Left forelimb (tissue), 1 donor: ENCODE measurements around the gene GCSH.
"Not testable (repeated sequence)": the region's sequence is repeated elsewhere in the genome, so short reads cannot be mapped to it uniquely, and the experiment has no call there.

Experiments
- DNase-seq: peaks from one replicate; pipeline ENCODE4 v3.0.0-alpha.2; 2018; ENCODE audit warnings: low spot score

GCSH gene

DNA sequence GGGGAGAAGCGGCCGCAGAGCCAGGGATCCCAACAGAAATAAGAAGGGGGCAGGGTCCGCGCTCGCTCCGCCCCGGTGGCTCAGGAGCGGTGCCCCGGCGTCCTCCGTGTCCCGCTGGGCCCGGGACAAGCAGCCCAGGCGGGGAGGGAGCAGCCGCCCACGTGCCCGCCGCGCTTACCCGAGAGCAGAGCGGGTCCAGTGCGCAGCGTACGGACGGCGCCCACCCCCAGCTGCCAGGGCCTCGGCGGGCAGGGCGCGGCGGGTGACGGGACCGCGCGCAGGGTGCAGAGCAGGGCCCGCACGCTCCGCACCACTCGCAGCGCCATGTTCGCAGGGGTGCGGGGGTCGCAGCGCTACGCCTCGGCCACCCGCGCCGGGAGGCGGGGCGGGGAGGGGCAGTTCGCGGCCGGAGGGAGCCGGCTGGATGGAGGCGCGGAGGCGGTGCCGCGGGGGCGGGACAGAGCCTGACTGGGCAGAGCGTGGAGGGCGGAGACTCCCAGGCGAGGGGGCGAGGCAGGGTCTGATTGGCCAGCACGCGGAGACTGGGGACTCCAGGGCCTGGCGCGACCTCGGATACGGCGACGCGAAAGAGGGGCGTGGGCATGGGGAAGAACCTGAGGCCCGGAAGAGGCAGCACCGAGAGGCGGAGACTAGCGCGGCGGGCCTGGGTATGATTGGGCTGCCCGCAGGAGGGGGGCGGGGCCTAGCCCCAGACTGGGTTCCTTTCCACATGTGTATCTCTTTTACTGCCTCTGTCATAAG, at the start of gene GCSH:
Gene GCSH, minus strand, starts transcription at position 443 of the 762 bp plus-strand sequence. Its CDS starts 117 bp downstream, at position 326.
- peak; percentile 99 for DNase-seq

DNA sequence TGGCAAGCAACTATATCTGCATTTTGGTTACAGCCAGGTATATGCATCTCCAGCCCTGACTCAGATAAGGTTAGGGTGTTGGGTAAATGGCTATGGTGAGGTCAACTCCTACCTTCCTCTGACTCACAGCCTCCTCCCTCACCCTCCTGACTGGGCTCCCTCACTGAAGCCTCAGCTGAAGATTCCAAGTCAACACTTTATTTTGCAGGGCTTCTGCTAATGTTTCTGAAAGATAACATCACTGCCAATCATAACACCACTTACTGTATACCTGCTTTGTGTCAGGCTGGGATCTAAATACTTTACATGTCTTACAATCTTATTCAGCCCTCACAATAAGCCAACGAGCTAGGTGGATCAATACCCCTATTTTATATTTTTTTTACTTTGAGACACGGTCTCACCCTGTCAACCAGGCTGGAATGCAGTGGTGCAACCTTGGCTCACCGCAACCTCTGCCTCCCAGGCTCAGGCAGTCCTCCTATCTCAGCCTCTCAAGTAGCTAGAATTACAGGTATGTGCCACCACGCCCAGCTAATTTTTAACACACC, 47.8 kb upstream of the GCSH start:
- DNase-seq = no peak

DNA sequence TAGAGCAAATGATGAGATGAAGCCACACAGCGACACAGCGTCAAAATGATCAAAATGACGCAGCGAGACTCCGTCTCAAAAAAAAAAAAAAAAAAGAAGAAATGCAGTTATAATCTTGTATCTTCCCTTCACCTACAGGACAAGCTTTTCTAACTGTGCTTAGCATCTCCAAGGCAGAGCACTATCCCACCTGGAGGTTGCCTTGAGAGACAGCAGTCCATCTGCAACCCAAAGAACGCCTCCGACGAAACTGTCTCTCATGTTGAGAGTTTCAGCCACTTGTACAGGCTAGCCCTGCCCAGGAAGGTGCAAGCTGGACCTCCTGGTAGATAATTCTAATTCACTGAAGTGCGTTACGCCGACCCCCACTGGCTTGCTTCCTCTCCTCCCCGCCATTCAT, 46.7 kb upstream of the GCSH start:
- no peak for DNase-seq

DNA sequence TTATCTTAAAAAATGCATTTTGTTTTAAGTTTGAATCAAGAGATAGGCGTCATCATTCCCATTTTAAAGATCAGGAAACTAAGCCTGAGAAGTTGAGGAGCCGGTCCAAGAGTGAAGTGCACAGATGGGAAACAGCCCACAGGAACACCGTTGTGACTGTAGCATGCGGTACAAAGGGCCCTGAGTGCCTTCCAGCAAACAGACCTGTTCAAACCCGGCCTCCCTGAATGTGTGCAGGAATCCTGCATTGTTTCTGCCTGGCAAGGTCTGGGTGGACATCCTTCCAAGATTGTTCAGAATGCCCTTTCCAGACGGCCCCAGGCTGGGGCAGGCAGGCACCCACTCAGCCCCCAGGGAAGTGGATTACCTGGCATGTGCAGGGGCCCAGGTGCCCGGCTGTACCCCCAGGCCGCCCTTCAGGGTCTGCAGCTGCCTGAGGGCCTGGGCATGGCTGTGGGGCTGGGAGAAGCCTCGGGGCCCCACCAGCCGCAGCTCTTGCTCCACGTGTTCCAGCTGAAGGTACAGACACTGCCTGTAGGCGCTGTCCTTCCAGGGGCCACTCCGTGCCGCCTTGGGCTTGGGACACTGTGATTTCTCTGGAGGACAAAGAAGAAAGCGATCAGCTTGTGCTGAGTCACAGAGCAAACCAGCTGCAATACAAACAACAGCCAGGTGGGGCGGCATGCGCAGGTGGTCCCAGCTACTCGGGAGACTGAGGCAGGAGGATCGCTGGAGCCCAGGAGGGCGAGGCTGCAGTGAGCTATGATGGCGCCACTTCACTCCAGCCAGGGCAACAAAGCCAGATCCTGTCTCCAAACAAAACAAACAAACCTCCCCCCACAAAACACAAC, 45.0 kb upstream of the GCSH start:
- DNase-seq = no peak

DNA sequence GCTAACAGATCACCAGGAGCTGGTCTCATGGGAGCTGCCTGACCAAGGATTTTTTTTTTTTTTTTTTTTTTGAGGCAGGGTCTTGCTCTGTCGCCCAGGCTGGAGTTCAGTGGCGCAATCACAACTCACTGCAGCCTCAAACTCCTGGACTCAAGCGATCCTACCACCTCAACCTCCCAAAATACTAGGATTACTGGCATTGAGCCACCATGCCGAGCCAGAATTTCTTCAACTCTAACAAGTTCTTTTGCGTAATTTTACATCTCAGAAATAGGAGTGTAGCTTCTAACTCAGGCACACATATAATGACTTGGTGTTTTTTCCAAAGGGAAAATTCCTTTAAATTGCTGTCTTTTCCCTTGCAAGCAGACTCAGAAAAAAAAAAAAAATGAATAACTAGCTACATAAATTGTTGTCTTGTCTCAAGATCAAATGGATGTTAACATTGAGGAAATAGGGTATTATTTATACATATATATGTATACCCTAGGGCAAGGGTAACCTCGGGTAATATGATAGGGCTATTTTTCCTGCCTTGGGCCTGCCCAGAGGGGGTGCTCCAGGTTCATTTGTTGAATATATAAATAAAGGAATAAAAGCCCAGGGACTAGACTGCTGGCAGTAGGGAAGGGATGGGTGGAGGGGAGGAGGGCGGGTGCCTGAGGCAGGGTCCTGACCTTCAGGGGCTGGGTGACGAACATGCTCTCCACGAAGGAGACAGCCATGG, 42.8 kb upstream of the GCSH start:
- DNase-seq = no peak

DNA sequence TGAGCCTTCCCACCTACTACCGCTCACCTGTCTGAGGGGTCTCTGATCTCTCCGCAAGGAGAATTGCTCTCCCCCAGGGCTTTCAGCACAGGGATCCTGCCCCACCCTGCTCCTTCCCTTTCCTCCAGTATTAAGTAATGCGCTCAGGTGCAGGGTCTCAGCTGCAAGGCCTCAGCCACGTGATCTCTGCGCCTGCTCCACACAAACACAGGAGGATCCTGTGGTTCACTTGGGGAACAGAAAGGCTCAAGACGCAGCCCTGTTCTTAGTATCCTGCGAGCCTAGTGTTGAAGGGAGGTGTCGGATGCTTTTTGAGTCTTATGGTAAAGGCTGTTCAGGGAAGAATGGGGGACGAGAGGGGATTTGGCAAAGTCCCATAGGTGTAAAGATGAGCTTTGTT, 41.6 kb upstream of the GCSH start:
- no peak for DNase-seq

- DNase-seq = no peak
Measured at GRCh38 chr16:81136390-81137335, 40.5 kb upstream of the GCSH start.

GRCh38 chr16:81130126-81130525, 33.9 kb upstream of the GCSH start:
- no peak for DNase-seq

- DNase-seq = no peak
Measured at GRCh38 chr16:81128726-81129524, 32.7 kb upstream of the GCSH start.

DNA sequence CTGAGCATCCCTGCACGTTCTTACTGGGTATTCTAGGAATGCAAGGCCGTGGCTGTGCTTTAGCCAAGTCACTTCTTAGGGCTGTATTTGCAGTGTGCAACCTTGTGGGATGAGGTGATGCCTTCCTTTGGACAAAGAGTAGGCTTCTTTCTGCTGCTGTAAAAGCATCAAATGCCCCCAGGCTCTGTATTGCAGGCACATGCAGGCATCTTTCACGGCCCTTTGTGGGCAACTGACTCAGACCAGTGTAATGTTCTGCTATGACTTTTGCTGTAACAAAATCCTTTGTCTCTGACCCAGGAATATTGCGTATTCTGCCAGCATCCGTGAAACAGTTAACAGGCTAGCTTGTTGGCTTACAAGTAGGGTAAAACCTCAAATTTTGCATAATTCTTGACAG, 30.9 kb upstream of the GCSH start:
- DNase-seq = no peak

DNA sequence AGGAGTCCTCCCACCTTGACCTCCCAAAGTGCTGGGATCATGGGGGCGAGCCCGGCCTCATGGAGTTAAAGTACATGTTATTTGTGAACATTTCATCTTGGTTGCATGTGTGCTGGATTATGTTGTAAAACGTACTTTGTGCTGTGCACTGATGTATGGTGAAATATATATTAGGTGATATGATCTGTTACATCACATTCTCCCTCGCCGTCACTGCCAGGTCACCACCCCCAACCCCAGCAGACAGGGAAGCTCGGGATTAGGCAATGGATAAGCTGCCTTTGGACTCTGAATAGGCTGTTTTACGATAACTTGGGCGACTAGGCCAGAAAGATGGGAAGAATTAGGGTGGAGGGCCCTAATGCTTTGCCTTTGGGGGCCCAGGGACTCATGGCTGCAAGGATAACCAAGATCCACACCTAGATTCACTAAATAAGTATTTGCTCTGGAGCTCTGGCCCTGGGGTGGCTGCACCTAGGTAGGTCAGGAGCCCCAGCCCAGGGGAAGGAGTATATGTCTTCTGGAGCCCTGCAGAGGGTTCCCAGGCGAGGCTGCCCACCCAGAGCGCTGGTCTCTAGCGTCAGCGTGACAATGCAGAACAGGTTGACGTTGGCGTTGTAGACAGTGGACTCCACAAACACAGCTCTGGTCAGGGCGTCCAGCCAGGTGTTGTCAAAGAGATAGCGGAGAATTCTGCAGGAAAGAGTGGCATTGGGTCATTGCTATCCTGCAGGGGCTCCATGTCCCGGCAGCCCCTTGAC, 27.1 kb upstream of the GCSH start:
- DNase-seq = no peak

DNA sequence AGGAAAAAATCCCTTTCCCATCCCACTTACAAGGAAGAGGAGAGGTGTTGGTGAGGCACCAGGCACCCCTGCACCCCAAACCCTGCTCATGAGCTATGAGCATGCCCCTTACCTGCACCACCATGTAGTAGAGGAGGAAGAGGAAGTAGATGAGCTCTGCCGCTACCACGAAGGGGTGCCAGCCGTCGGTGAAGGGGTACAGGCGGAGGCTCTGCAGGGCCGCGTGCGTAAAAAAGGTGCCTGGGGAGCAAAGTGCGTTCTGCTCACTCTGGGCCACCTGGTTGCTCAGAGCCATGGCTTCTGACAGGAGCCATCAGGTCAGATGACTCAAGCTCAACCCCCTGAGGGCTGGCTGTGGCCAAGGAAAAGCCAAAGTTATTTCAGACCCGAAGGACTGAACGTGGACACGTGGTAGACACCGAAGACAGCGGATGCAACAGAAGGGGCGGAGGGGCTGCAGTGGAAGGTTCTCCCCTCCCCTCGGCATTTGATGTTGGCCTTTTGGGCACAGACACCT, 25.3 kb upstream of the GCSH start:
- DNase-seq = no peak

- no peak for DNase-seq
Measured at GRCh38 chr16:81117436-81117835, 21.2 kb upstream of the GCSH start.

GRCh38 chr16:81116285-81116684, 20.1 kb upstream of the GCSH start:
- no peak for DNase-seq

DNA sequence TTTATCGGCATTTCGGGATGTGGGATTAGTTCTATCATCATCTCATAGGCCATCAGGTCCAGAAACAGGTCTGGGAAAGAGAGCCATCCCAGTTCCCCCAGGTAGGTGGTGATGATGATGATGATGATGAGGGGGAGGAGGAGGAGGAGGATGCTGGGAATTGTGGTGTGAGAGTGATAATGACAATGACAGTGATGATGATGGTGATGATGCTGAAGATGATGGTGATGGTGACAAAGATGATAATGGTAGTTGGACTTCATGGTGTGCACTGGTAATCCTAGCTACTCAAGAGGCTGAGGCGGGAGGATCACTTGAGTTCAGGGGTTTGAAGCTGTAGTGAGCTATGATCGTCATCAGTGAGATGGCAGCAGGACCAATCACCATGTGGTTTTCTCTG, 16.3 kb upstream of the GCSH start:
- DNase-seq = no peak

- not testable (repeated sequence) for DNase-seq
Measured at GRCh38 chr16:81109274-81109673, 13.1 kb upstream of the GCSH start.

DNA sequence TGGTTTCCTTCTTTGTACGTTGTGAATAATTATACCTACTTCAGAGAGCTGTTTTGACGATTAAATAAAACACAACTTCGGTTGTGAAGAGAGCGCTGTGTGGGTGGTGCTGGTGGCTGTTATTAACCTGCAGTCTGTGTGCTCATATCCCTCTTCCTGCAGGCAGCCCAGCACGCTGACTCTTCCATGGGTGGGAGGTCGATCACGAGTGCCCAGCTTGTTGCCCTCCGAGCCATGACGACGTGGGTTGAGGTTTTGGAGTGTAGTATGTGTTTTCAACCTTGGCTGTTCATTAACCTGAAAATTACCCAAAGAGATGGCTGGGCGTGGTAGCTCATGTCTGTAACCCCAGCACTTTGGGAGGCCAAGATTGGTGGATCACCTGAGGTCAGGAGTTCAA, 11.3 kb upstream of the GCSH start:
- no peak for DNase-seq

- no peak for DNase-seq
Measured at GRCh38 chr16:81106826-81107503, 10.8 kb upstream of the GCSH start.

DNA sequence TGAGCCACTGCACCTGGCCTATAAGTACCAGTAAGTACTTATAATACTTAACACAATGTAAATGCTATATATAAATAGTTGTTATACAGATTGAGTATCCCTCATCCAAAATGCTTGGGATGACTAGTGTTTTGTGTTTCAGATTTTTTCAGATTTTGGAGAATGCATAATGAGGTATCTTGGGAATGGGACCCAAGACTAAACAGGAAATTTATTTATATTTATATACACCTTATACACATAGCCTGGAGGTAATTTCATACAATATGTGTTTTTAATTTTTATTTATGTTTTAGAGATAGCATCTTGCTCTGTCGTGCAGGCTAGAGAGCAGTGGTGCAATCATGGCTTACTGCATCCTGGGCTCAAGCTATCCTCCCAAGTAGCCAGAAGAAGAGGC, 9.8 kb upstream of the GCSH start:
- DNase-seq = no peak
